ENCODE measurements around the gene WFDC12.

GRCh38 chr20:45085867-45086266 lies 38.4 kb downstream of the WFDC12 start:
- TF ChIP-seq ARNT (IDR thresholded peaks at IDR 0.05) (no peak), FOXA1 (IDR thresholded peaks at IDR 0.05) (no peak), ZNF384 (IDR thresholded peaks at IDR 0.05) (no peak), BHLHE40 (IDR thresholded peaks at IDR 0.05; ENCODE audit: borderline replicate concordance) (no peak), SP1 (IDR thresholded peaks at IDR 0.05) (no peak), FOXM1 (IDR thresholded peaks at IDR 0.05; ENCODE audit: borderline replicate concordance) (no peak), L3MBTL2 (conservative IDR thresholded peaks at IDR 0.05) (no peak), LEF1 (IDR thresholded peaks at IDR 0.05; ENCODE audit: borderline replicate concordance) (no peak), HDGF (IDR thresholded peaks at IDR 0.05; ENCODE audit: borderline replicate concordance) (no peak)

All from HEK293T (cell line).